Measurements from ENCODE around the gene IRS1. TPM values are rescaled to one million over a fixed set of nuclear protein-coding genes. Genes with fewer than 3 reads are reported as not detected.

The IRS1 gene
- total RNA-seq, 4 donors from 2014 or later = 14.3 to 16.2 (median 15.5) TPM

- no peak for TF ChIP-seq CTCF (IDR thresholded peaks at IDR 0.05)
- DNase-seq (ENCODE audit: low spot score) = no peak
- ATAC-seq (ENCODE audit: low FRiP score) = no peak
Observed at GRCh38 chr2:226705133-226705886, 94.3 kb downstream of the IRS1 start.

GRCh38 chr2:226703514-226703913 lies 96.1 kb downstream of the IRS1 start:
- TF ChIP-seq CTCF (IDR thresholded peaks at IDR 0.05) = no peak
- ATAC-seq (ENCODE audit: low FRiP score) (no peak), DNase-seq (ENCODE audit: low spot score) (no peak)

GRCh38 chr2:226702376-226702775 lies 97.2 kb downstream of the IRS1 start:
- ATAC-seq (ENCODE audit: low FRiP score) (no peak), DNase-seq (ENCODE audit: low spot score) (no peak)
- no peak for TF ChIP-seq CTCF (IDR thresholded peaks at IDR 0.05)

GRCh38 chr2:226701052-226701451 lies 98.6 kb downstream of the IRS1 start:
- ATAC-seq (ENCODE audit: low FRiP score) (no peak), DNase-seq (ENCODE audit: low spot score) (no peak)
- TF ChIP-seq CTCF (IDR thresholded peaks at IDR 0.05) = no peak

GRCh38 chr2:226699321-226699720 lies 100.3 kb downstream of the IRS1 start:
- peak; percentile 54 for ATAC-seq (ENCODE audit: low FRiP score)
- no peak for DNase-seq (ENCODE audit: low spot score)
- no peak for TF ChIP-seq CTCF (IDR thresholded peaks at IDR 0.05)

- DNase-seq (ENCODE audit: low spot score) (no peak), ATAC-seq (ENCODE audit: low FRiP score) (no peak)
Observed at GRCh38 chr2:226698671-226699070, 100.9 kb downstream of the IRS1 start.

More at GRCh38 chr2:226698671-226699070, 100.9 kb downstream of the IRS1 start:
- TF ChIP-seq CTCF (IDR thresholded peaks at IDR 0.05) = no peak

Data from omental fat pad (tissue), 4 donors.